GM21619 (cell line): Measurements from ENCODE around the gene ANO6.
"Not testable (repeated sequence)": the region's sequence is repeated elsewhere in the genome, so short reads cannot be mapped to it uniquely, and the experiment has no call there.

ENCODE experiments used
- ATAC-seq: cut with Tn5 transposase; IDR thresholded peaks from one replicate; pipeline ENCODE4 v1.9.1; 2021; ENCODE audit not compliant: unreplicated experiment

The ANO6 gene

DNA sequence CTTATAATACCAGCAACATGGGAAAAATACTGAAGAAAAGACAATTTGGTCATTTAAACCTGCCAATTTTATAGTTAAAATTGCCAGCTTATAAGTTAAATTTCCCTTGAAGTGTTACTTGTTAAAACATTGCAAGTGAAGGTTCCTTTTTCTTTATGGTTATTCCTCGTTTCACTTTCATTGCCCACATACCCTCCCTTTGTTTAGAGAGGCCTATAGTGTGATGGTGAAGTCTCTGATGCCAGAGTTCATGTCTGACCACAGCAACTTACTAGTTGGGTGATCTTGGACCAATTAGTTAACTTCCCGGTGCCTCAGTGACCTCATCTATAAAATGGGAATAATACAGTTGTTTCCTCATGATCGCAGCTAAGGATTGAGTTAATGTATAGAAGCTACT is 173.5 kb downstream of the ANO6 start:
- no peak for ATAC-seq

DNA sequence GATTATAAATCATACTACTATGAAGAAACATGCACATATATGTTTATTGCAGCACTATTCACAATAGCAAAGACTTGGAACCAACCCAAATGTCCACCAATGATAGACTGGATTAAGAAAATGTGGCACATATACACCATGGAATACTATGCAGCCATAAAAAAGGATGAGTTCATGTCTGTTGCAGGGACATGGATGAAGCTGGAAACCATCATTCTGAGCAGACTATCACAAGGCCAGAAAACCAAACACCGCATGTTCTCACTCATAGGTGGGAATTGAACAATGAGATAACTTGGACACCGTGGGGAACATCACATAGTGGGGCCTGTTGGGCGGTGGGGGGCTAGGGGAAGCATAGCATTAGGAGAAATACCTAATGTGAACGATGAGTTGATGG is 181.6 kb downstream of the ANO6 start:
- ATAC-seq, result not testable (repeated sequence)

- ATAC-seq, result no peak
Measured at GRCh38 chr12:45398552-45398951, 182.7 kb downstream of the ANO6 start.

DNA sequence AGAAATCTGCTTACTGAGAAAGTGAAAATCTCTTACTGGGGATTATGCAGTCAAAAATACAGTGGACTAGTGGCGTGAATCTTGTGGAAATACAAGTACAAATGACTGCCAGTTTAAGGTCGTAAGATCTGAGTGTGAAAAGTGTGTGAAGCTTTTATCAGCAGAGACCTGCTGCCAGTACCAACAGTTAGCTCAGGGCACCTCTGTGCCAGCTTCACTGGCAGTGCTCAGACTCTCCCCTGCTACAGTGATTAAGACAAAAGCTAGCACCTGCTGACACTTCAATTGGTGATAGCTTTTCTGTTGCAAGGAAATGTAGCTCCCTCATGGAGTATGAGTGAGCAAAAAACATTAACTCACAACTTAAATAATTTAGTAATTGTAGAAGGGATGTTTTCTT is 185.1 kb downstream of the ANO6 start:
- ATAC-seq, result no peak

DNA sequence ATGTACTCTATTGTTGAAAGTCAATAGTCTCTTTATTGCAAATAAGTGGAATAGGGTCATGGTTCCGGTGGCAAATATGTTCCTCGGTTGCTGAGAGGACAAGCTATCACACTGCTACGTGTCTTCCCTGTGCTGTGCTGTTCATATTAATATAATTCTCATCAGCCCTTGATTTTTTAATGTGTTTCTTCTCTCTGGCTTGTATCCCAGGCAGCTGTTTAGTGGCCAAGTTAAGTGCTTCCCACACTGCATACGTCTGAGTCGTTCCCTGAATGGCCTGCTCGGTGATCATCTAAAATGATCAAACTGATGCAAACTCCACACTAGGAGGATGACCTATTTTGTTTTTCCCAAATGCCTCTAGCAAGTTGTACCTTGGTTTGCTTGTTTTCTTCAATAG is 186.4 kb downstream of the ANO6 start:
- no peak for ATAC-seq

GRCh38 chr12:45406988-45407850 is 191.3 kb downstream of the ANO6 start:
- ATAC-seq, result no peak

DNA sequence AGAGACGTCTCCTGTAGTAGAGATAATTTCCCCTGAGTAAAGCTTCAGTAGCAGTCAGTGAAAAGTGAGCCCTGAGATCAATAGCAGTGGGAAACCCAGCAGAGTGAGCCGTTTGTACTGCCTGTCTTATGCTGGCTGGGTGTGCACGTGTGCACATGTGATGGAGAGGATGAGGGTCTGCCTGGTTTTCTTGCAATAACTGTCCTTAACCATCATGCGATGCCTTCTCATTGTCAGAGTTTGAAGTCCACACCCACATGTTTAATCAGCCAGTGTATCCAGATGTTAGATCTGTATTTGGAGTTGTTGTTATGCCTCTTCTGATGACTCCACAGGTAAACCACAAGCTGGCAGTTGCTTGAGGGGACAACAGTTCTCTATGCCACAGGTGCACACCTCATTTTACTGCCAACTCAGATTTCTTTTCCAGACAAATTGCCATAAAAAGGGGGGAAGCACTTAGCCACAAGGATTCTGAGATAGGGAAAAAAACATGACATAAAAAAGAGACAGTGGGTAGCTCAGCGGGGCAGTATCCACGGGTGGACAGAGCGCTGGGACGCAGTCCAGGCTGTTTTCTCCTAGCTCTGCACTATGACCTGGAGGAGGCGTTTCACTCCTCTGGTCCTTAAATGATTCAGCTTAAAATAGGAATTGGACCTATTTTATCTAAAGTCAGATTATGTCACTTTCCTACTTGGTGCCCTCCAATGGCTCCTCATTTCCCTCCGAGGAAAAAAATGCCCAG is 192.3 kb downstream of the ANO6 start:
- no peak for ATAC-seq

GRCh38 chr12:45408729-45409114 is 192.8 kb downstream of the ANO6 start:
- no peak for ATAC-seq

DNA sequence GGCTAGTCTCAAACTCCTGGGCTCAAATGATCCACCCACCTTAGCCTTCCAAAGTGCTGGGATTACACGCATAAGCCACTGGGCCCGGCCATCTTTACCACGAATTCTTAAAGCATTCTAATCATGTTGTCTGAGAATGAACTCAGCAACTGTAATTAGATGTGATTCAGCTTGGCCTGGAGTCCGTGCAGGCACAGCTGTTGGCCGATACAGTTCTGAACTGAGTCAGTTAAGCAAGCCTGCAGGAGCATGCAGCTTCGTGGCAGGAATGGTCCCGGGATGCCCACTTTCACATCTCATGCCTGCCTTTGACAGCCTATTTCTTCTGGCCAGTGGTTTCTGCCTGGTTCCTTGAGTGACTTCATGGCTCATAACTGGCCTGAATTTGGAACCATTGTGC is 194.1 kb downstream of the ANO6 start:
- ATAC-seq, result no peak

DNA sequence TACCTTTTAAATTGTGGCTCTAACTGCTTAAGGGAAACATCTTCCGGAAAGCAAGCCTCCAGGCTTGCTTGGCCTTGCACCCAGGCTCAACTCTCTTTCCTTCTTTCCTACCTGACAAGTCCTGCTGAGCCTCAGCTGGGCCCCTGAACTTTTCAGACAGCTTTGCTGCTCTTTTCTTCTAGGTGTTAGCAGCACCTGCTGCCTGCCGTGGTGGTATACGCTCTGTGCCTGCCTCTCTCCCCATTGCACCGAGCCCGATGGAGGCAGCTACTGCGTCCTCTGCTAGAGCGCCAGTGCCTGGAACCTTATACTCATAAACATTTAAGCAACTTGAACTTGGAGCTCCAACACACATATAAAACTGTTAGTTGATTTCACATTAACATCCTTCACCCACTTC is 195.7 kb downstream of the ANO6 start:
- ATAC-seq, result no peak

DNA sequence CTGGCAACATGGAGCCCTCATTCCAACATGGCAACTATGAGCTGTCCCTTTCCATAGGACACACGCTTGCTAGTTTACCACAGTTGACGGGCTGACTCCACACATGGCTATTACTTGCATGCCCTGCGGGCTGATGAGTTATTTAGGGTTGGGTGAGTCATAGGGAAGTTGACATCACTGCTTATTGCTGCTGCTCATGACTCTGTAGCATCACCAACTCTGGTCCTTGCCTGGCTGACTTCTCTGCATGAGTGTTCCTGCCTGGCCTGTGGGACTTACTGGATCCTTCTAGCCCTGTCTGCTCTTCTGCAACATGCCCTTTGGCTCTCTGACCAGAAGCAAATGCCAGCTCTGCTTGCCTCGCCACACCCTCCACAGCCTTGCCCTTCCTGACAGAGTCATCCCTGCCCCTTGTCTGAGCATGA is 199.5 kb downstream of the ANO6 start:
- ATAC-seq, result peak; percentile 94

GRCh38 chr12:45416126-45416525 is 200.2 kb downstream of the ANO6 start:
- no peak for ATAC-seq

DNA sequence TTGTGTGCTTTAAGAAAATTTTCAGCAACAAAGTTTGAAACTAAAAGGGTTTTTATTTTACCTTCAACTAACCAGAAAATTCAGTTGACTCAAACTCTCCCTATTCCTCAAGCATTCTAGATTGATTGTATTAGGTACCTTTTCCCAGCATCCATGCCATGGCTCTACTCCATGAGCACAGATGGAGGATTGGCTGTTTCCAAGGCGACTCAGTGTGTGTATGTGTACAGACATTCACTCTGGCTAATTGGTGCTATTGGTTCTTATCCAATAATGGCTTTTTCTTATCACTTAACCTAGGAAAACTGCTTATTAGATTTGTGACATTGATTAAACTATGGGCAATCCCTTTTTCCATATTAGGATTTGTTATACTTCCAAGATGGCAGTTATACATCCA is 202.6 kb downstream of the ANO6 start:
- ATAC-seq, result no peak

- ATAC-seq, result no peak
Measured at GRCh38 chr12:45419317-45419814, 203.5 kb downstream of the ANO6 start.

DNA sequence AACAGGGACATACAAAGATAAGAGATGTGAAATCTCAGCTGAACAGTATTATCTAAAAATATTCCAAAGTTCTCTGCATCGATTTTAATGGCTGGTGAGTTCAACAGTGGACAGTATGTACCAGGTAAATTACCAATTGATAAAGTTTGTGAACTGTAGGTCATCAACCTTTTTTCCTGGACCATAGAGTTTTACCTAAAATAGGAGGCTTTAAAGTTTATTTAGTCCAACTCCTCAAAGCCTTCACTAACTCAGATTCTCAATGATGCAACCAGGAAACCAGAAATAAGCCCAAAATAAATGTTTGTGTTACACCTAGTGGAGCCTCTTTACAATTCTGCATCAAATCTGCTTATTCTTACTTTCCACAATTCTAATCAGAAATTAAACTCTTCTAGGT is 205.8 kb downstream of the ANO6 start:
- ATAC-seq, result no peak

GRCh38 chr12:45423931-45424330 is 208.0 kb downstream of the ANO6 start:
- no peak for ATAC-seq

GRCh38 chr12:45425426-45425825 is 209.5 kb downstream of the ANO6 start:
- ATAC-seq, result no peak

DNA sequence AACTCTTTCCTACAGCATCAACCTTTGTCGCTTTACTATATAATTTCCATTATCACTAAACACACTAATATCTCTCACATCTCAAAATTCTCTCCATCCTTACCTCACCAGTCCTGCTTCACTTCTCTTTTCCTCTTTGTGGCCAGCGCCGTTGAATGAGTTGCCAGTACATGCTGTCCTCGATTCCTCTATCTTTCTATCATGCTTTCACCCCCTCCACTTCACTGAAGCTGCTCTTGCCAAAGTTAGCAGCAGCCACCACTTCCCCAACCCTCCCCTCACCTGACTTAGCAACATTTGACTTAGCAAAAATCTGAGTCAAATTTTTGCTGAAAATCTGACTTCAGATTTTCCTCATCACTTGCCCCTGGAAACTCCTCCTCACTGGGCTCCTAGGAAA is 210.4 kb downstream of the ANO6 start:
- ATAC-seq, result no peak

- no peak for ATAC-seq
Measured at GRCh38 chr12:45427042-45427441, 211.1 kb downstream of the ANO6 start.

- no peak for ATAC-seq
Measured at GRCh38 chr12:45429831-45430230, 213.9 kb downstream of the ANO6 start.

GRCh38 chr12:45431126-45431525 is 215.2 kb downstream of the ANO6 start:
- ATAC-seq, result no peak

DNA sequence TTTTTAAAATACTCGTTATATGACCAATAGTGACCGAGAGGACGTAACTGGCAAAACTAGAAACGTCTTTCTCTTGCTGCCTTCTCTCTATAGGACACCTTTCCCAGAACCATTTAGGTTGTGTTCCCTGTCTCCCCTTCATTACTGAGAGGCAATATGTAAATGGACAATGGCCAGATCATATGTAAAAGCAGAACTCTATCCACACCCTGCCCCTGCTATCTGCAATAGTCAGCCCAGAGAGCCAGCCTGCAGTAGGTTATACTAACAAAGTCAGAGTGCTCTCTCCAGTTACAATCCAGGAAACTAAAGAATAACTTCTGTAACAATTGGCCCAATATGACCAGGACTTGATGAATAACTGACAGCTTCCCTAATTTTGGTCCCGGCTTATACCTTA is 216.8 kb downstream of the ANO6 start:
- ATAC-seq, result no peak
